ENCODE data around the gene GPC1.
A peak's percentile ranks its signal among the peaks of the same experiment; 100 is the strongest.

GPC1 gene

GRCh38 chr2:240425236-240425615 is 10.2 kb upstream of the GPC1 start:
- peak in 2 of 42 donors; percentile 12 to 14 for DNase-seq
- intact Hi-C loops (cut with DNase I): no loop called here

DNA sequence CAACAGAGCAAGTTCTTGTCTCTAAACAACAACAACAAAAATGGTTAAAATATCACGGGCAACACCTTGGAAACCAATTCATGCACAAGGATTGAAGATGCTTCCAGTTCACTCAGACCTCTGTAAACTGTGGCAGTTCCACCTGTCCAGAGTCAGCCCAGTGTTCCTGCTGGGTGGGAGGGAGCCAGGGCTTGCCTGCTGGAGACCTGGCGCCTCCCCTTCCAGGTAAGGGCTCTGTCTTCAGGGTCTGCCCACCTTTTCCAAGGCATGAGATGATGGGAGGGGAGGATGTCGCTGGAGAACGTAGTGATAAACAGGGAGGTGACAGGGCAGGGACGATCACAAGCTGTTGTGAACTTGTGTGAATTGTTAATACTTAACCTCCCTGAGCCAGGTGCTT is 9.8 kb upstream of the GPC1 start:
- intact Hi-C loops (cut with DNase I): no loop called here
- DNase-seq: peak in 4 of 42 donors; percentile 3 to 23 (median 14)

DNA sequence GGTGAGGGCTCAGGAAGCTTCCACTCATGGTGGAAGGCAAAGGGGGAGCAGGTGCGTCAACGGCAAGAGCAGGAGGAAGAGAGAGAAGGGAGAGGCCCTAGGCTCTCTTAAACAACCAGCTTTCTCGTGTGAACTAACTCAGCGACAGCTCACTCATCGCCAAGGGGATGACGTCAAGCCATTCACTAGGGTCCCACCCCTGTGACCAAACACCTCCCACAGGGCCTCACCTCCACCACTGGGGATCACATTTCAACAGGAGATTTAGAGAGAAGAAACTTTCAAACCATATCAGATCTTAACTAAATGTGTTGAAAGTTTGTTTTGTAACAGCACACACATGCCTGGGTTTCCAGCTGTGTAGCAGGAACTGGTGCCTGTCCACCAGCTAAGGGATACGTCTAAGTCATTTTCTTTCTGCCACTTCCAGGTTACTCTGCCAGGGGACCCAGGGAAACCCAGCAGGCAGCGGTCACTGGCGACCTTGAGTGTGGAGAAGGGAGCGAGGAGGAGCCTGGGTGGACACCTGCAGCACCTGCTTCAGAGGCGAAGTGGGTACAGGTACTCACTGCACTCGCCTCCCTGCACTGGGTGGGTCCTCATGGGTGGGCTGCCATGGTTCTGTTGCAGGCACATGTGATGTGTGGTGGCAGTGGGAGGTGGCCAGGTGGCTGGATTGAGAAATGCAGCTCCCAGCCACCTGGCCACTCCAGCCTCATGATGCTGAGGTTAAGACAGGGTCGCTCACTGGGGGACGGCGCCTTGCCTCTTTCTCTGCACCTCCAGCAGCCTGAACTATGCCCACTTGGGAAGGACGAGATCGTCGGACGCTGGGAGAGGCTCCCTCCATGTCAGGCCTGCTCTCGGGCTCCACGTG is 8.4 kb upstream of the GPC1 start:
- peak in 13 of 42 donors; percentile 3 to 35 (median 6) for DNase-seq

DNA sequence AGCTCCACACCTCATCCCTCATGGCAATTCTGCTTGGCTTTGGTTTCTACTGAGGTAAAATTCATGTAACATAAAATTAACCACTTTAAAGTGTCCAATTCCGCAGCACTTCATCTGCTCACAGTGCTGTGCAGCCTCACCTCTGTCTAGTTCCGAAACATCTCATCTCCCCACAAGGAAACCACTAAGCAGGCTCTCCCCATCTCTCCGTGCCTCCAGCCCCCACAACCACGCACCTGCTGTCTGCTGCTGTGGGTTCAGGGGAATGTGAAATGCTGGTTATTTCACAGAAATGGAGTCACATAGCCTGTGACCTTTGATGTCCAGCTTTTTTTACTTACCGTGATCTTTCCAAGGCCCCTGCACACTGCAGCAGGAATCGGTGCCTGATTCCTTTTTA is 7.7 kb upstream of the GPC1 start:
- peak in 7 of 42 donors; percentile 0 to 19 (median 4) for DNase-seq
- intact Hi-C loops (cut with DNase I): no loop called here

More for the DNA sequence above, 8.4 kb upstream of the GPC1 start:
- intact Hi-C loops (cut with DNase I): no loop called here

DNA sequence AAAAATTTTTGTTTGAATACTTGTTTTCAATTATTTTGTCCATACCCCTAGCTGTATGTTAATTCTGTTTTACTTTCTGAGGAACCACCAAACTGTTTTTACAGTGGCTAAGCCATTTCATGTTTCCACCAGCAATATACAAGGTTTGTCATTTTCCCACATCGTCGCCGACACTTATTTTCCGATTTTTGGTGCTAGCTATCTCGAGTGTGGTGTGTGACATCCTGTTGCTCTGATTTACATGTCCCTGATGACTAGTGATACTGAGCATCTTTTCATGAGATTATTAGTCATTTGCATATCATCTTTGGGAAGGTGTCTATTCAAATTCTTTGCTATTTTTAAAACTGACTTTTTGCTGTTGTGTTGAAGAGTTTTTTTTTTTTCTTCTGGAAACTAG is 7.2 kb upstream of the GPC1 start:
- intact Hi-C loops (cut with DNase I): no loop called here
- DNase-seq: peak in 3 of 42 donors; percentile 1 to 6 (median 2)

DNA sequence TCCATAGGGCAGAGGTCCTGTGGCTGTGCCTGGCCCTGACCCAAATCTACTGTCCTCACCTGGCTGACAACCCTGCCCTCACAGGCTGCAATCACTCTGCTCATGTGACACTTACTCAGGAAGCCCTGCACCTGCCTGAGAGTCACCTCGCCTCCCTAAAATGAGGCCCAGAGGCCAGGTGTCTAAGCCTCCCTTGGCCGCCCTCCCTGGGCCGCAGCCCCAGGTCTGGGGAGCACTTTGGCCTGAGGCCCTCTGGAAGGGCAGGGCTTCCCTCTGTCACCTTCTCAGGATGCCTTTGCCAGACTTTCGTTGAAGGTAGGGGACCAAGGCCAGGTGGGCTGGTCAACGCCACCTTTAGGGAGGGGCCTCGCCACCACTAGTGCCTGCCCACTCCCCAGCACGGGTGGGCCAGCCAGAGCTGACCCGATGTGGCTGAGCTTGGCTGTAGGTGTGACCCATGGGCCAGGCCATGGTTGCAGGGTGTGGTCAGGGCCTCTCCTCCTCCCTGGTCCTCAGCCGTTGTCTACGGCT is 6.1 kb upstream of the GPC1 start:
- intact Hi-C loops (cut with DNase I): no loop called here

DNA sequence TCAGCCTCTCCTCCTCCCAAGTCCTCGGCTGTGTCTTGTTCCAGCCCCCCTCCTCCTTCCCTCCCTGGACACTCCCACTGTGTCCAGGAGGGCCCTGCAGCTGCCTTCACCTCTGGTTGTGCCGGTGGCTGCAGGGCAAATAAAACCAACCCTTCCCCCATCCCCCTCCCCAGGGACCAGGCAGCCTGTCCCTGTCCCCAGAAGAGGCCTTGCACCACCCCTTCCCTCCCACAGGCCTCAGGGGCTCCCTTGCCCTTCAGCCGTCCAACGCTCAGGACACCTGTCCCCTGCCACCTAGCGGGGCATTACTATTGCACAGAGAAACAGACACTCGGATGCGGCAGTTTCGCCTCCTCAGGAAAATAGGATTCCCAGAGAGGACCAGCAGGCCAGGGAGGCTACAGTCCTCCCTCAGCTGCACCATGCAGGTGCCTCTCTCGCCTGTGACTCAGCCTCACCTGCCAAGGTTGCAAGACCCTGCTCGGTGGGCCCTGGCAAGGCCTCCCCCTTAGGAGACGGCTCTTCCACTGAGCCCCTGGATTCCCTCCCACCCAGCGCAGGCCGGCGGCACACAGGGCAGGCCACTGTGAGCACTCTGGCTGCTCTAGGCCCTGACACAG is 5.5 kb upstream of the GPC1 start:
- peak in 10 of 42 donors; percentile 3 to 36 (median 10) for DNase-seq
- intact Hi-C loops (cut with DNase I): no loop called here

More for the DNA sequence above, 6.1 kb upstream of the GPC1 start:
- DNase-seq: peak in 15 of 42 donors; percentile 3 to 39 (median 8)

DNA sequence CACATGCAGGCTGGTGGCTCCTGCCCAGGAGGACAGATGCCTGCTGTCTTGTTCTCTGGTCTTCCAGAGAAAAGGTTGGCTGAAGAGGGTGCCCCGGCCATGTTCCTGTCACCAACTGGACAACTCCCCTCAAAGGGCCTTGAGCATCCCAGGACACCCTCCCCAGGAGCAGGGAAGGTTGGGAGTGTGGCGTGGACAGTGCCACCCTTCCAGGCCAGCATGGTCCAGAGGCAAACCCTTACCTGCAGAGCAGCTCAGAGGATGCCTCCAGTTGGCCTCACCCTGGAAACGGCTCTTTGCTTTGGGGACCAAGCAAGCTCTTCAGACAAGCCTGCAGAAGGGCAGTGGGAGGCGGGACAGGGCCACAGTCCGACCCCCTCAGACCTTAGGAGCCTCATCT is 4.9 kb upstream of the GPC1 start:
- intact Hi-C loops (cut with DNase I): no loop called here
- peak in 14 of 42 donors; percentile 2 to 42 (median 8) for DNase-seq

GRCh38 chr2:240431271-240431660 is 4.2 kb upstream of the GPC1 start:
- intact Hi-C loops (cut with DNase I): no loop called here
- DNase-seq: peak in 11 of 42 donors; percentile 1 to 25 (median 9)

- DNase-seq: peak in 17 of 42 donors; percentile 3 to 35 (median 9)
- intact Hi-C loops (cut with DNase I): no loop called here
Observed at GRCh38 chr2:240431661-240432424, 3.6 kb upstream of the GPC1 start.

DNA sequence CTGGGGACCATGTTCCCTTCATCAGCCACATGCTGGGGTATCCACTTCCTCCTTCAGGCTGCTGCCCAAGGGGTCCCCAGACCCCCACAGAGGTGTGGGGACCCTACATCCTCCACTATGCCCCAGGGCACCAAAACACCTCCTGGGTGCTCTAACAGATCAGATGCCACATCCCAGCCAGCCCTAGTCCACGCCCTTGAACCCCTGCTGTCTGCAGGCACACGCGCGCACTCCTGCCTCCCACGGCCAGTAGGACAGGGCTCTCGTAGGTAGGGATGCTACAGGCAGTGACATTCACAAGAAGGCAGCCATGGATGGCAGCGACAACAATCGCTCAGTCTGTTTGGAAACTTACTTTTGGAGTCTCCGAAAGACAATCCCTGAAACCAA is 3.0 kb upstream of the GPC1 start:
- DNase-seq: peak in 8 of 42 donors; percentile 2 to 19 (median 8)
- intact Hi-C loops (cut with DNase I): no loop called here

DNA sequence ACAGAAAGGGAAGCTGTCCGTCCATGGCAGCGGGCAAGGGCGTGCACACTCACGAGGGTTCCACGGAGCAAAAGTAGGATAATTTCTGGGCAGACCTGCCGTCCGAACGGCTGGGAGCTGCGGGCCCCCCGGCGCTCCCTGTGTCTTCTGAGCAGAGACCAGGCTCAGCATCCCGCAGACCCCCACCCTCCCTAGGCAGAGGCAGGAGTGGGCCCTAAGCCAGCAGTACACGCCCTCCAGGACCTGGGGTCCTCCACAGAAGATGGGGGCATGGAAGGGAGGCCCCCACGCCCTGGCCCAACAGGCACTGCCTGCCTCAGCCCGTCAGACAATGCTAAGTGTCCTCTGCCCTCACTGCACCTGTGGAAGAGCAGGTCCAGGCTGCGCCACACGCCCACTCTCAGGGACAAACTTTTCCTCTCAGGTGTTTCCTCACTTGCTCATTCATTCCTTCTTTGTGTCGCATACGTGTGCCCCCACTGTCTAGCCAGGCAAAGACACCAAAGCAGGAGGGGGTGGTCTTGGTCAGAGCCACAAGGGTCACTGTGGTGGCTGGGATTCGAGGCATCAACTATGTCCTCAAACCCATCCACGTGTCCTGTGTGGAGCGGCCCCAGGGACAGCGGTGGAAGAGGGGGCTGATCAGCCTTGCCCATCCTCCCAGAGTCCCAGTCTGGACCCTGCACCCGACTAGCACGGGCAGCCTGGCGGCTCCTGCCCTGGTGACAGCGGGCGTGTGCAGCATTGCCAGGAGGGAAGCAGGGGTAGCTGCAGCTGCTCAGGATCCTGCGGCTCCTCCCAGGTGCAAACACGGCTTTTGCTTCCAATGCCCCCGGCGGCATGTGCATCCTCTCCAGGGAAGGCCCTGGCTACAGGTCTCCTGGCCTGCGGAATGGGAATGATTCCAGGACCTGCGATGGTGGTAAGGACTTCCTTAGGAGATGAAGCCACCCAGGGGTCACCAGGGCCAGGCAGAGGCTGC is 2.4 kb upstream of the GPC1 start:
- intact Hi-C loops (cut with DNase I): no loop called here
- peak in 20 of 42 donors; percentile 4 to 43 (median 15) for DNase-seq

DNA sequence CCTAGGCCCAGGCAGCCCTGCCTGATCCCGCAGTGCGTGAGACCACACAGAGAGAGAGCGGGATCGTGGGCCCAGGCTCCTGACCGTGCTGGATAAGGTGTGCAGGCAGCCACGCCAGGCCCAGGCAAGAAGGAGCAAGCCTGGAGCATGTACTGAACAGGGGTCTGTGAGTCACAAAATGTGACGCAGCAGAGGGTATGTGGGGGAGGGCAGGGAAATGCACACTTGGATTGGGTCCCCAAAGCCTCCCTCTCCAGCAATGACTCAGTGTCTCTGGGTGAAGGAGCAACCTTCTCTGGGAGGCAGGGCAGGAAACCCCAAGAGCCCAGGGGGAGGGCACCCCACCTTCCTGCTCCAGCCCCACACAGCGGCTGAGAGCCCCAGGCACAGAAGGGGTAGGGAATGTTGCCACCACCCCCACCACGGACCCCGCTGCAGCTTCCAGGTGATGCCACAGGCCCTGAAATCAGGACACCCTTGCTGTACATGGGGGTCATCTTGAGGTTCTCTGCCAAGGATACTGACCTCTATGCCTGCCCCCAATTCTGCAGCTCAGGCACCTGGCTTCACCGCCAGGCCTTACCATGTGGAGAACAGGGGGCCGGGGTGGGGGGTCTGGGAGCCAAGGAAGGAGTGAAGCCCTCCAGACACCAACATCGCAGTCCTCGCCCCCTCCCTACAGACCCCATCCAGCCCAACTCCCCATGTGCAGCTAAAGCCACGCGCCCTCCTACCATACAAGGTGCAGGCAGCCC is 1.3 kb upstream of the GPC1 start:
- intact Hi-C loops (cut with DNase I): no loop called here

DNA sequence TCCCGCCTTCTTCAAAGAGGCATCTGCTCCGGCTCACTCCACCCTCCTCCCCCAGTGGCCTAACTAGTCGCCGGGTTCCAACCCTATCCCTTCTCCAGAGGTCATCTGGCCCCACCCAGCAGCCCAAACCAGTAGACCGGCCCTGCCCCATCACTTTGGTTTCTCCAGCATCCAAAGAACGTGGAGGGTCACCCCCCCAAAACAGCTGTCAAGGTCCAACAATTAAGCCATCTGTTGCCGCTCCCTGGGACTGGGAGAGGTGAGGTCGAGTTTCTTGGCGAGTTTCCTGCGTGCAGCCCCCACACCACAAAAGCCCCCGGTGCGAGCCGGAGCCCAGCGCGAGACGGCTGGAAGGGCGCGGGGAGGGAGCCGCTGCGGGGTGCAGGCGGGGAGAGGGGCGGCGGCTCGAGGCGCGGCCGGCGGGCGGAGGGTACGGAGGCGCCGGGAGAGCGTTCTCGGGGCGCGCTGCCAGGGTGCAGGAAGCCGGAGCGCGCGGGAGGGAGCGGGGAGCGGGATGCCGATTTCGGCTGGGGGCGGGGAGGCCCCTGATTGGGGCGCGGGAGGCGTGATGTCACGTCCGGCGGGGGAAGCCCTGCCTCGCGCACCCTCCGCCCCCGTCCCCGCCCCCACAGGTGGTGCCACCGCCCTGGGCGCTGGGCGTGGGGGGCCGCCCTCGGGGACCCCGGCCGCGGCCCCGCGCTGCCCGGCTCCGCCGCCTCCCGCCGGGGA is 571 bp upstream of the GPC1 start:
- DNase-seq: peak; percentile 74 to 97 (median 94)
- intact Hi-C loops (cut with DNase I): loop anchor here (5.0 kb wide), 1 partner anchor 283 kb away; no protein-coding TSS in a partner anchor

More for the DNA sequence above, 1.3 kb upstream of the GPC1 start:
- DNase-seq: peak; percentile 42 to 93 (median 78)

- peak in 14 of 42 donors; percentile 17 to 63 (median 42) for DNase-seq
- intact Hi-C loops (cut with DNase I): loop anchor here (5.0 kb wide), 1 partner anchor 284 kb away; no protein-coding TSS in a partner anchor
Observed at GRCh38 chr2:240435948-240436682, 652 bp downstream of the GPC1 start.
